Ovary (tissue), 3 donors: ENCODE data around the gene PSMD14.

Source experiments
- CTCF ChIP-seq, 3 donors: fragments of 450-650 bp in 2 of 3; fragments of 200-600 bp in 1 of 3; IDR thresholded peaks; one replicate each; pipeline versions ENCODE4 v1.5.1 to v1.8.0; 2016 to 2022; ENCODE audit warnings: antibody characterized with exemption in 3 of 3, mild to moderate bottlenecking in 1 of 3
- EP300 ChIP-seq: sonication (generic); formaldehyde crosslinking; IDR thresholded peaks from one replicate; pipeline ENCODE4 v1.6.1; 2017; ENCODE audit warnings: antibody characterized with exemption
- donor health status: DM: no; HTN: no; CAD: no.

GRCh38 chr2:161438598-161438997, 130.4 kb downstream of the PSMD14 start:
- TF ChIP-seq CTCF (IDR thresholded peaks at IDR 0.05) (no peak), EP300 (no peak)
